CMK (cell line): ENCODE results near the gene CNN2.

Source experiments
- DNase-seq: peaks from one replicate; pipeline ENCODE4 v3.0.0-alpha.2; 2010; ENCODE audit warnings: low read depth

Gene CNN2

DNA sequence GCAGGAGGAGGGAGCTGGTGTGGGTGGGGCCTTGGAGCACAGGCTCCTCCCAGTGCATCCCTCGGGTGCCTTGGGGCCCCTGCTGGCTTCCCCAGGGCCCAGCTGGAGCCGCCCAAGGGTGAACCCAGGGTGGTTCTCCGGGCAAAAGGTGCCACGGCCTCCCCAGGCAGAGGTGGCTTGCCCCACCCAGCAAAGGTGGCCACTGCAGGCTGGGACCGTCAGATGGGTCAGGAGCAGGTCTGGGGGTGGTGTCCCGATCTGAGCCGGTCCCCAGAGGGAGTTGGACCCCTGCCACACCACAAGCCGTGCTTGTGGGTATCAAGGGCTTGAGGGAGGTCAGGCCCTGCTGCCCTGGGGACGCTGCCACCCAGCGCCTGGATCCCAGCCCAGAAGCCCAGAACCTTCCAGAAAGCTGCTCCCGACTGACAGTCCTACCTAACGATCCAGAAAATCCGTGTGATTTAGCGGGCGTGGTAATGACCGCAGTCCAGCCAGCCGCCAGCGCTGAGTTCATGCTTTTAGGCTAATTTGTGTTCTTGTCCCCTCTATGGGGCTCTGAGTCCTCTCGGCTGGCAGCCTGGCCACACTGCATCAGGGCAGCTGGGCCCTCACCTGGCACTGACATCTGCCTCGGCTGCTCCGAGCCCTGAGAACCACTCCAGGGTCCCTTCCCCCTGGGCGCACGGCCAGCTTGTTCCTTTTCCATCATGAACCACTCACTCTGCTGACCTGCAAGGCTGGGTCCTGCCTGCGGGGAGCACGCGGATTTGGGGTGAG, 31.2 kb upstream of the CNN2 start:
- no peak for DNase-seq

DNA sequence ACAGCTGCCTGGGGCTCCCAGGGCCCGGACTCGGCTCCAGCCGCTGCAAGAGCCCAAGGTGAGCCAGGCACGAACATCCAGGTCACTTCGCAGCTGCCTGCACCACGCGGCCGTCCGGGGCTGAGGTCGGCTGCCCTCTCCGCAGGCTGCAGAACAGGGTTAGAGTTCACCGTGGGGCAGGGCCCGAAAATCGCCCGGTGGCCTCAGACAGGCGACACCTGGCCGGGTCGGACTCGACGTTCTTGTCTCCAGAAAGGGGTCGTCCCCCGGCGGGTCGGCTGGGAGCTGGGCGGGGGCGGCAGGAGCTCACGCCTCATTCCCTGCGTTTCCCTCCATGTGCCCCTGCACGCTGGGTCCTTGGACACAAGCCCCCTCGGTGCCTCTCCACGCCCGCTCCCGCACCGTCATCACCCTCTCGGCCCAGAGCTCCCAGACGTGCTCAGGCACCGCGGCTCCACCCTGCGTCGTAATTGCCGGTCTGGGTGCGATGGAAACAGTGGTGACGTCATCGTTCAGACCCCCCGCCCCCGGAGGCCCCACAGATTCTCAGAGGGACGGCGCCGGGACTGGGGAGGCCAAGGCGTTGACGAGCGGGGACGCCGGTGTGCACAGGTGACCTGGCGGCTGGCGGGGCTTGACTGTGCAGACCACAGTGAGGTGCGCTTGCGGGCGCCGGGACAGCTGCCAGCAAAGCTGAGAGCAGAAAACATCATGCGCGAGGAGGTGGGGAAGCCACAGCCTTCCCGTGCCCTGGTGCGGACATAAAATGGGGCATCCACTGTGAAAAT, 30.2 kb upstream of the CNN2 start:
- DNase-seq: no peak

DNA sequence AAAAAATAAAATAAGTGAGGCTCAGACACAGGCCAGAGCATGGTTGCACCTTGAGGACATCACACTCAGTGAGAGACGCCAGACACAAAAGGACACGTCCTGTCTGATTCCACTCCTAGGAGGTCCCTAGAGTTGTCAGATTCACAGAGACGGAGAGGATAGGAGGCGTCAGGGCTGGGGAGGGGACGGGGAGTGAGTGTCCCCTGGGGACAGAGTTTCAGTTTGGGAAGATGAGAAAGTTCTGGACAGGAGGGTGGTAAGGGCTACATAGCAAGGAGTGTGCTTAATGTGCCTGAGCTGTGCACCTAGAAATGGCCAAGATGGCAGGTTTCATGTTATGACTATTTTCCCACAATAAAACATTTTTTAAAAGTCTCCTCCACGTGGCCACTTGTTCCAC, 28.3 kb upstream of the CNN2 start:
- DNase-seq: no peak

DNA sequence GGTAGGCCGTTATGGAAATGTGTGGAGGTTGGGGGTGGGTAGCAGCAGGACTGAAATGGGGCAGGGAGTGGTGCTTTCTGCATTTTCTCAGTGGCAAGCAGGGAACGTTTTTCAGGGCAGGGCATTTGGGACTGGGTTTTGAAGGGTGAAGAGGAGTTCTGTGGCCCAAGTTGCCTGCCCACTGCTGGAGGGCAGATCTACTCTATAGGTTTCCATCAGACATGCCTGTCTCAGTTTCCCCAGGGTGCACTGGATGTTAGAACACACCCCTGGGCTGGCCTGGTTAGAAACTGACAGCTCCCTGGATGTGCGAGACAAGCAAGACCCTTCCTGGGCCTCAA, 27.1 kb upstream of the CNN2 start:
- no peak for DNase-seq

DNA sequence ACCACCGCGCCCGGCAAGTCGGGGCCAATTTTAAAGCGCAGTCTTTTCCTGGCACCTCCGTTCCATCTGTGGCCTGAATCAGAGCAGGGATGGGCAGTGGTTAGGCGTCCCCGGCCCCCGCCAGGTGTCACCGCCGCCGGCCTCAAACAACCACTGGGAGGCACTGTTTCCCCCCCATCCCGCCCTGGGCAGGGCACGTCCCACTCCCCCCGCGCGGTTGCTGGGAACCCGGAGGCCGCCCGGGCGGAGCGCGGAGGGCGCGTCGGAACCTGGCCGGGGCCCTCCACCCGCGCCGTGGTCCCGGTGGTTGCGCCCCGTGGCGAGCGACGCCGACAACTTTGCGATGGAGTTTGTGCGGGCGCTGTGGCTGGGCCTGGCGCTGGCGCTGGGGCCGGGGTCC, 26.3 kb upstream of the CNN2 start, which contains the start of gene GRIN3B:
Gene GRIN3B, plus strand, starts transcription at position 325 of the 400 bp plus-strand sequence. Its CDS starts 19 bp downstream, at position 344.
- no peak for DNase-seq

DNA sequence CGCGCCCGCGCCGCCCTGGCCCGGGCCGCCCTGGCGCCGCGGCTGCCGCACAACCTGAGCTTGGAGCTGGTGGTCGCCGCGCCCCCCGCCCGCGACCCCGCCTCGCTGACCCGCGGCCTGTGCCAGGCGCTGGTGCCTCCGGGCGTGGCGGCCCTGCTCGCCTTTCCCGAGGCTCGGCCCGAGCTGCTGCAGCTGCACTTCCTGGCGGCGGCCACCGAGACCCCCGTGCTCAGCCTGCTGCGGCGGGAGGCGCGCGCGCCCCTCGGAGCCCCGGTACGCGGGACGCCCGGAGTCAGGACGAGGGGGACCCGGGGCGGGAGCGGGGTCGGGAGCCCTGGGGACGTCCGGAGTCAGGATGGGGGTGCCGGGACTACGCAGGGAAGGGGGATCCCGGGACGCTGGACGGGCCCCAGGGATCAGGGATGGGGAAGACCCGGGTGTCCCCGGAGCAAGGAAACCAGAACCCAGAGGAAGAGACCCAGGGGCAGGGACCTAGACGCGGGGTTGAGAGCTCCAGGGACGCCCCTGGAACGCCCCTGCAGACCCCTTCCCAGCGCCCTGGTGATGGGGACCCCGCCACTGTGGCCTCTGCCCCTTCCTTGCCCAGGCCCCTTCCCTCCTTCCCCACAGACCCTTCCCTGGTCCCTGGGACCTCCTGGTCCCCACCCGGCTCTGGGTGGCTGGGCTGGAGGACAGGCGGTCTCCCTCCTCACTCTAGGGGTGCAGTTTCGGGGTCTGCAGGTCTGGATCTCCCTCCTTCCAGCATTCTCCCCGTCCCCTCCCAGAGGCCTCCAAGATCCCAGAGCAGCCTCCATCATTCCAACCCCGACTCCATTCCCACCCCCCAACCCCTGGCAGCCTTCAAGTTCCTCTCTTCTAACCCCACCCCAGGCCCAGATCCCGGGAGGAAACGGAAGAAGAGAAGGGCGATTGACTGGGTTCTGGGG, 25.5 kb upstream of the CNN2 start:
- no peak for DNase-seq

DNA sequence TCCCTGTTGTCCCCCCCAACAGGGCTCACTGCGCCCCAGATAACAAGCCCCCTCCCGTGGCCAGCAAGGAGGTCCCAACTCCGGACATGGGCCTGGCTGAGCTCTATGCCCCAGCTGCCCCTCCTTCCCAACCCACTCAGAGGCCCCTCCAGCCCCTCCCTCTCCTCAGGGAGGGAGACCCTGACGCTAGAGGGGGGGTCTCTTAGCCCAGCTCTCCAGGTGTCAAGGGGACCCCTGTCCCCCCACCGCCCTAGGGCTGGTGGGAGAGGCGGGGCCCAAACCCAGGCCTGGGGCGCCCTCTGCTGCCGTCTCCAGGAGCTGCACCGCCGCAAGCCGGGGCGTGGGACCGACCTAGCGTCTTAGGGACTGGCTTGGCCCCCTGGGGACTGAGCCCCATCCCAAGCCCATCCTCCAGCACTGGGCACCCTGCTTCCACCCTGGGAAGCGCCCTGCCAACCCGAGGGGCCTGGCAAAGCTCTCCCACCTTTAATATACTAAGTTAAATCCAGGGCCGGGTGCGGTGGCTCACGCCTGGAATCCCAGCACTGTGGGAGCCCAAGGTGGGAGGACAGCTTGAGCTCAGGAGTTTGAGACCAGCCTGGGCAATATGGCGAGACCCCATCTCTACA, 24.8 kb upstream of the CNN2 start:
- DNase-seq: no peak

DNA sequence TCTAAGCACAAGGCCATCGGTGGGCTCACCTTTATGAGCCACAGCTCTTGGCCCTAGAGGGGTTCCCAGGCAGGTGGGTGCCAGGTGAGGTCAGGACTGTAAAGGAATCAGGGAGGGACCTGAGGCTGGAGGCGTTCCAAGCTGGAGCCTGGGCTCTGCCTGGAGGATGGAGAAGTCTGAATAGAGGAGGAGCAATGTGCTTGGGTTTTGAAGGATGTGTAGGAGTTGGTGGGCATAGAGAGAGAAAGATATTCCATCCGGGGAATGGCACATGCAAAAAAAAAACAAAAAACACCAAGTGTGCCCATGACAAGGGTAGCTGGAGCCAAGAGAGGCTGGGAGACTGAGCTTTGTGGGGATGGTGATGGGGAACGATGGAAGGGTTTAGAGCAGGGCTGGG, 23.8 kb upstream of the CNN2 start:
- DNase-seq: no peak

DNA sequence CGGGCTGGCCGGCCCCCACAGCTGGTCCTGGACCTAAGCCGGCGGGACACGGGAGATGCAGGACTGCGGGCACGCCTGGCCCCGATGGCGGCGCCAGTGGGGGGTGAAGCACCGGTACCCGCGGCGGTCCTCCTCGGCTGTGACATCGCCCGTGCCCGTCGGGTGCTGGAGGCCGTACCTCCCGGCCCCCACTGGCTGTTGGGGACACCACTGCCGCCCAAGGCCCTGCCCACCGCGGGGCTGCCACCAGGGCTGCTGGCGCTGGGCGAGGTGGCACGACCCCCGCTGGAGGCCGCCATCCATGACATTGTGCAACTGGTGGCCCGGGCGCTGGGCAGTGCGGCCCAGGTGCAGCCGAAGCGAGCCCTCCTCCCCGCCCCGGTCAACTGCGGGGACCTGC, 23.1 kb upstream of the CNN2 start:
- no peak for DNase-seq

DNA sequence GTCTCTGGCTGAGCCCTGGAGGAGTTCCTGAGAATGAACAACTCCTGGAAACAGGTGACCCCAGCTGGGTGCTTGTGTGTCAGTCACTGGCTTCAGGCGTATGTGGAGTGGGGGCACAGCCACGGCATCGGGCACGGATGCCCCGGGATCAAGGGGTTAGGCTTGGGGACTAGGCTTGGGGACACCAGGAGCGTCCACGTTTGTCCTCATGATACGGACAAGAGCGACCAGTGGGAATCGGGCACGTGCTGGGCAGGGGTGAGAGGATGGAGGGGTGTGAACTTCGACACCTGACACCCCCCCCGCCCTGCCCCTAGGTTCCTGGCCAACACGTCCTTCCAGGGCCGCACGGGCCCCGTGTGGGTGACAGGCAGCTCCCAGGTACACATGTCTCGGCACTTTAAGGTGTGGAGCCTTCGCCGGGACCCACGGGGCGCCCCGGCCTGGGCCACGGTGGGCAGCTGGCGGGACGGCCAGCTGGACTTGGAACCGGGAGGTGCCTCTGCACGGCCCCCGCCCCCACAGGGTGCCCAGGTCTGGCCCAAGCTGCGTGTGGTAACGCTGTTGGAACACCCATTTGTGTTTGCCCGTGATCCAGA, 22.1 kb upstream of the CNN2 start:
- DNase-seq: no peak

DNA sequence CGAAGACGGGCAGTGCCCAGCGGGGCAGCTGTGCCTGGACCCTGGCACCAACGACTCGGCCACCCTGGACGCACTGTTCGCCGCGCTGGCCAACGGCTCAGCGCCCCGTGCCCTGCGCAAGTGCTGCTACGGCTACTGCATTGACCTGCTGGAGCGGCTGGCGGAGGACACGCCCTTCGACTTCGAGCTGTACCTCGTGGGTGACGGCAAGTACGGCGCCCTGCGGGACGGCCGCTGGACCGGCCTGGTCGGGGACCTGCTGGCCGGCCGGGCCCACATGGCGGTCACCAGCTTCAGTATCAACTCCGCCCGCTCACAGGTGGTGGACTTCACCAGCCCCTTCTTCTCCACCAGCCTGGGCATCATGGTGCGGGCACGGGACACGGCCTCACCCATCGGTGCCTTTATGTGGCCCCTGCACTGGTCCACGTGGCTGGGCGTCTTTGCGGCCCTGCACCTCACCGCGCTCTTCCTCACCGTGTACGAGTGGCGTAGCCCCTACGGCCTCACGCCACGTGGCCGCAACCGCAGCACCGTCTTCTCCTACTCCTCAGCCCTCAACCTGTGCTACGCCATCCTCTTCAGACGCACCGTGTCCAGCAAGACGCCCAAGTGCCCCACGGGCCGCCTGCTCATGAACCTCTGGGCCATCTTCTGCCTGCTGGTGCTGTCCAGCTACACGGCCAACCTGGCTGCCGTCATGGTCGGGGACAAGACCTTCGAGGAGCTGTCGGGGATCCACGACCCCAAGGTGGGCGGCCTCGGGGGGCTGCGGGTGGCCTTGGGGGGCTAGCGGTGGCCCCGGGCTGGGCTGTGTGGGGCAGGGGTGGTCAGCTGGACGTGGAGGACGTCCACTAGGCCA, 21.4 kb upstream of the CNN2 start:
- DNase-seq: no peak

DNA sequence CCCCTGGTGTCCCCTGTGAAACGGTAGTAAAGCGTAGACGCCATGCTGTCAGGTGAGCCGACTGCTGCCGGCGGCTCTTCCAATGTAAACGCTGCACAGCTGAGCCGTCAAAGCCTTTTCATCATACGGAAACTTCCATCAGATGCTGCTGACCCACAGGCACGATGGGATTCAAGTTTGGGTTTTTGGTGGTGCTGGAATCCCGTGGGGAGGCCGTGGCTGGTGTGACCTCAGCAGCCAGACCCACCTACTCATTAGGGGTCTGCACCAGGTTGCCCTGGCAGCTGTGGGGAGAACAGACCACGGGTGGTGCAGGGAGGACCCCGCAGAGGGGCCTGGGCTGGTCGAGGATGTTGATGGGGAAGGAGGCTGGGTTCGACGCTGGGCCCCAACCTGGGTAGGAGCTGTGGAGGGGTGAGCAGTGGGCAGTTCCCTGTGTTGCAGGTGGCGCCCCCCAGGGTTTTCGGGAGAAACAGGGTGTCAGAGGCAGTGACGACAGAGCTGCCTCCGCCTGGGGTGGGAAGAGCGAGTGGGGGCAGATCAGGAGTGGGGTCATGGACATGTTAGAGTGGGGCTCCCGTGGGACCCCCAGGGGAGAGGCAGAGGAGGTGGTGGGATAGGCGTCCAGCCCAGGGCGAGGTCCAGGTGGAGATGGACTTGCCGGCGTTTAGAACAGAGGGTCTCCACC, 19.6 kb upstream of the CNN2 start:
- no peak for DNase-seq

DNA sequence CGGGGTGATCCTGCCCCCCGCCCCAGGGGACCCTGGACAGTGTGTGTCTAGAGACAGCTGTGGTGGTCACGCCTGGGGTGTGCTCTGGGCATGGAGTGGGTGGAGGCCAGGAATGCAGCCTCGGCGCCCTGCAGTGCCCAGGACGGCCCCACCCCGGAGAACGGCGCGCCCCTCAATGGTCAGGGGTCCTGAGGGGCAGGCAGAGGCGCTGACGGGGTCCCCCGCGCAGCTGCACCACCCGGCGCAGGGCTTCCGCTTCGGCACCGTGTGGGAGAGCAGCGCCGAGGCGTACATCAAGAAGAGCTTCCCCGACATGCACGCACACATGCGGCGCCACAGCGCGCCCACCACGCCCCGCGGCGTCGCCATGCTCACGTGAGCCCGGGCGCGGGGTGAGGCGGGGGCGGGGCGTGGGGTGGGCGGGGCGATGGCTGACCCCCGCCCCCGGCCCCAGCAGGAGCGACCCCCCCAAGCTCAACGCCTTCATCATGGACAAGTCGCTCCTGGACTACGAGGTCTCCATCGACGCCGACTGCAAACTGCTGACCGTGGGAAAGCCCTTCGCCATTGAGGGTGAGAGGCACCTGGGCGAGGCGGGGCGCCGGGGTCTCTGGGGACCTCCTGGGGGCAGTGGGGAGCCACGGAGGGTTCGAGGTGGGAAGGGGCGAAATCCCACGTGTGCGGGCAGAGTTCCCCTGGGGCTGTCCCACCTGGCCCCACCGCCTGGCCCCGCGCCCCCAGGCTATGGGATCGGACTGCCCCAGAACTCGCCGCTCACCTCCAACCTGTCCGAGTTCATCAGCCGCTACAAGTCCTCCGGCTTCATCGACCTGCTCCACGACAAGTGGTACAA, 18.8 kb upstream of the CNN2 start:
- DNase-seq: no peak

DNA sequence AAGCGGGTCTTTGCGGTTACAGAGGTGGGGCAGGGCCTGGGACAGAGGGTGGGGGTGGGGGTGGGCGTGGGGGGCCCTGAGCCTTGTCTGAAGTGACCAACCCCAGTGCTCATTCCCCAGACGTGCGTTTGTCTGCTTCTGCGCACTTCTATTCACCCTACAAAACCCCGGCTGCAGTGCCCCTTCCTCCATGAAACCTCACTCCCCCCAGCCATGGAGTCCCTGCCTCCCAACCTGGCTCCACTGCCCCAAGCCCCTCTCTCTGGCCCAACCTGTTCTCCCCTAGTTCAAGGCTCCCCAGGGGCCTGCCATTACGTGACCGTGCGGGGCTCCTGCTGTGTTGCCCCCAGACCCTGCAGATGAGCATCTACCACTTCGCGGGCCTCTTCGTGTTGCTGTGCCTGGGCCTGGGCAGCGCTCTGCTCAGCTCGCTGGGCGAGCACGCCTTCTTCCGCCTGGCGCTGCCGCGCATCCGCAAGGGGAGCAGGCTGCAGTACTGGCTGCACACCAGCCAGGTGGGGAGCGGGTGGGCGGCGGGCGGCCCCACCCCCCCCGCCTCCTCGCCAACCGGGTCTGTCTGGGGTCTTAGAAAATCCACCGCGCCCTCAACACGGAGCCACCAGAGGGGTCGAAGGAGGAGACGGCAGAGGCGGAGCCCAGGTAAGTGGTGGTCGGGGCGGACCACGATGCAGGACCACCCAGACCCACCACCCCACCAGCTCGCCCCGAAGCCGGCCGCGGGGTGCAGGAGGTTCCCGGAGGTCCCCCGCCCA, 18.0 kb upstream of the CNN2 start:
- no peak for DNase-seq

DNA sequence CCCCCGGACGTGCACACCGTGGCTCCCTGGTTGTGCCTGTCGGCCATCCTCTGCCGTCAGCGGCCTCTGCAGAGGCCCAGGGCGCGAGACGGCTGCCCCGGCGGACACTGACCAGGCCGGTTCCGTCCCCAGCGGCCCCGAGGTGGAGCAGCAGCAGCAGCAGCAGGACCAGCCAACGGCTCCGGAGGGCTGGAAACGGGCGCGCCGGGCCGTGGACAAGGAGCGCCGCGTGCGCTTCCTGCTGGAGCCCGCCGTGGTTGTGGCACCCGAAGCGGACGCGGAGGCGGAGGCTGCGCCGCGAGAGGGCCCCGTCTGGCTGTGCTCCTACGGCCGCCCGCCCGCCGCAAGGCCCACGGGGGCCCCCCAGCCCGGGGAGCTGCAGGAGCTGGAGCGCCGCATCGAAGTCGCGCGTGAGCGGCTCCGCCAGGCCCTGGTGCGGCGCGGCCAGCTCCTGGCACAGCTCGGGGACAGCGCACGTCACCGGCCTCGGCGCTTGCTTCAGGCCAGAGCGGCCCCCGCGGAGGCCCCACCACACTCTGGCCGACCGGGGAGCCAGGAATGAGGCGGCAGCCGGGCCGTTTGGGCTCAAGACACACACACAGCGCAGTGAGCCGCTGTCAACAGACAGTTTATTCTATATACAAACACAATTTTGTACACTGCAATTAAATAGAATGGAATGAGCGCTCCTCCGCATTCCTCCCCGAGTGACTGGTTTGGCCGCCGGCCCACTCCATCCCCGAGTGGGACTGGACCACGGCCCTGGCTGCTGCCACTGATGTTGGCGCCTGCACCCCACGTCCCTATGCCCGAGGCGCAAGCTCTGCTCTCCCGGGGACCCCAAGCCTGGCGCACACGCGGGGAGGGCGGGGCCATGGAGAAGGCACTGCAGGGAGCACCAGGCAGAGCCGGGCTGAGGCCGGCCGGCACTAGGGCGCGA, 17.1 kb upstream of the CNN2 start:
- no peak for DNase-seq

DNA sequence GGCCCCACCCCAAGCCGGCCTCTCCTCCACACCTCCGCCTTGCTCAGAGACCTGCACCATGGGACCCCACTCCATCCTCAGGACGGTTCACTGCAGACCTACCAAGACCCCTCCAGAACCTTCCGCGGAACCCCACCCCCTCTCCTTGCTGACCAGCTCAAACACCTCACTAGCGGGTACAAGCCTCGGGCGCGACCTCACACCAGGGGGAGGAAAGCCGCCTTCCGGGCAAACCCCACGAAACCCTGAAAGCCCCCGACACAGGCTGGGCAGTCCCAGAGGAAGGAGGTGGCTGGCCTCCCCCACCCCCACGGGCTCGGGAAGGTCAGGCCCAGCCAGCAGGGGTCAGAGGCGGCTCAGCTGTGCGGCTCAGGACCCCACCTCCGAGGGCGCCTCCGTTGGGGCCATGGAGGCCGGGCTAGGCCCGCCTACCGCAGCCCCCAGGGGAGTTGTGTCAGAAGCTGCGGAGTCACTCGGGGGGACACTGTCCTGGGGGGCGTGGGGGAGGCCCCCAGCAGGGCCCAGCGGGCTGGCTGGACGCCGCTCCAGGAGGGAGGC, 16.3 kb upstream of the CNN2 start:
- no peak for DNase-seq
